HG02852 (cell line): ENCODE data around the gene GRWD1.
"Not testable (repeated sequence)": the region's sequence is repeated elsewhere in the genome, so short reads cannot be mapped to it uniquely, and the experiment has no call there.

Source experiments
- ATAC-seq: cut with Tn5 transposase; IDR thresholded peaks from one replicate; pipeline ENCODE4 v1.9.1; 2021; ENCODE audit warnings: mild to moderate bottlenecking, moderate library complexity; ENCODE audit not compliant: unreplicated experiment

Gene GRWD1

DNA sequence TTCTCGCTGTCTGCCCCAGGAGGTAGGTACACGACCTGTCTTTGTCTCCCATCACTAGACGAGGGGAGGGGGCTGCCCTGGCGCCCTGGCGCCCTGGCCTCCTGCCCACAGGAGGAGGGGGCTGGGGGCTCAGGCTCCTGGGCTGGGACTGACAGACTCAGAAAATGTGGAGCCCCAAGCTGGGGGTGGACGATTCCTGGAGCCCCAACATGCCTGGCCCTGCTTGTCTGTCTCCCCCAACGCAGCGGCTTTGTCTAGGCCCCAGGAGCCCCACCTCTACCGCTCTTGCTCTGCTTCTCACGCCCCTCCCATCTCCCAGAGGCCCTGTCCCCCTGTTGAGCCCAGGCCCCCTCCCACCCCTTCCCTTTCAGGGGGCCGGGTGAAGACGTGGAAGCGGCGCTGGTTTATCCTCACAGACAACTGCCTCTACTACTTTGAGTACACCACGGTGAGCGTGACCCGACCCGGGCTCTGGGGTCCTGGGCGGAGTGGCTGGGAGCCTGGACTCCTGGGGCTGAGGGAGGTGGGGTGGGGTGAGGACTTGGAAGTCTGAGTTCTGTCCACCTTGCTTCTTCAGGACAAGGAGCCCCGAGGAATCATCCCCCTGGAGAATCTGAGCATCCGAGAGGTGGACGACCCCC, 32.0 kb downstream of the GRWD1 start:
- ATAC-seq, result no peak

DNA sequence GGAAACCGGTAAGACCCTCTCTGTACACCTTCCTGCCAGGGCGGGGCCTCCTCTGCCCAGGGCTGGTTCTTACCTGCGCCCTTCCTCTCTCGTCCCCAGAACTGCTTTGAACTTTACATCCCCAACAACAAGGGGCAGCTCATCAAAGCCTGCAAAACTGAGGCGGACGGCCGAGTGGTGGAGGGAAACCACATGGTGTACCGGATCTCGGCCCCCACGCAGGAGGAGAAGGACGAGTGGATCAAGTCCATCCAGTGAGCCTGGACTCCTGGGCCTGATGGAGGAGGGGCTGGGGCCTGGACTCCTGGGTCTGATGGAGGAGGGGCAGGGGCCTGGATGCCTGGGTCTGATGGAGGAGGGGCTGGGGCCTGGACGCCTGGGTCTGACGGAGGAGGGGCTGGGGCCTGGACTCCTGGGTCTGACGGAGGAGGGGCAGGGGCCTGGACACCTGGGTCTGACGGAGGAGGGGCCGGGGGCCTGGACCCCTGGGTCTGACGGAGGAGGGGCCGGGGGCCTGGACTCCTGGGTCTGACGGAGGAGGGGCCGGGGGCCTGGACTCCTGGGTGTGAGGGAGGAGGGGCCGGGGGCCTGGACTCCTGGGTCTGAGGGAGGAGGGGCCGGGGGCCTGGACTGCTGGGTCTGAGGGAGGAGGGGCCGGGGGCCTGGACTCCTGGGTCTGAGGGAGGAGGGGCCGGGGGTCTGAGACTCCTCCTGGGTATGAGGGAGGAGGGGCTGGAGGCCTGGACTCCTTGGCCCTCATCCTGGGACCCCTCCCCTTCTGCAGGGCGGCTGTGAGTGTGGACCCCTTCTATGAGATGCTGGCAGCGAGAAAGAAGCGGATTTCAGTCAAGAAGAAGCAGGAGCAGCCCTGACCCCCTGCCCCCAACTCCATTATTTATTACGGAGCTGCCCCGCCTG, 32.8 kb downstream of the GRWD1 start:
- ATAC-seq, result no peak

DNA sequence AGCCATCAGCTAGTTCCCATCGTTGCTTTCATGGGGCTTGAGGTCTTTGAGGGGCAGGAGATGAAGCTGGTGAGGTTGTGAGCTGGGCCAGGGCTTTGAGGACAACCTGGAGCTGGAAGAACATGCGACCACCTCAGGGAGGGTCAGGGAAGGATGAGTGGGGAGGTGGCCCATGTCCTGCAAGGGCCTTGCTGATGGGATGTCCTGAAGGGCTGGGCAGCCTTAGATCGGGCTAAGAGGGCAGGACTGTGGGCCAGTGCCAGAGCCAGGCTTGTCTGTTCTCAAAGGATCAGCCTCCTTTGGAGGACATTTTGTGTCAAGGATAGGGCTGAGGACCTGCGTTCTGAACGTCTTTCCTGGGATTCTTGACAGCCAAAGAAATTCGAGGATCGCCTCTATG, 33.9 kb downstream of the GRWD1 start:
- no peak for ATAC-seq

DNA sequence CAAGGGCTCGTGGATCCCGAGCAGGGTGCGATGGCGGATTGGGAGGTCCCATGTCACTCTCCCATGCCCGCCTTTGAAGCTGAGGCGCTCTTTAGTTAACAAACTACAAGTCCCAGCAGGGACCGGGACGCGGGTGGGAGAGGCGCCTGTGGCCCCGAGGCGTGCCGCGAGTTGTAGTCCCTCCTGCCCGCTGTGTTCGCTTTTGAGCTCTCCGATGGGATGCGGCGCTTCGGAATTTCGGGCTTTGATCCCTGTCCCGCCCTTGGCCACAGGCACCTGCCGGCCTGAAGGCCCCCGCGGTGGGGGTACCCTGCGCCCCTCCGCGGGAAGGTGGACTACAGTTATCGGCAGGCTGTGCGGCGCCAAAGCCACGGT, 34.4 kb downstream of the GRWD1 start:
- no peak for ATAC-seq

DNA sequence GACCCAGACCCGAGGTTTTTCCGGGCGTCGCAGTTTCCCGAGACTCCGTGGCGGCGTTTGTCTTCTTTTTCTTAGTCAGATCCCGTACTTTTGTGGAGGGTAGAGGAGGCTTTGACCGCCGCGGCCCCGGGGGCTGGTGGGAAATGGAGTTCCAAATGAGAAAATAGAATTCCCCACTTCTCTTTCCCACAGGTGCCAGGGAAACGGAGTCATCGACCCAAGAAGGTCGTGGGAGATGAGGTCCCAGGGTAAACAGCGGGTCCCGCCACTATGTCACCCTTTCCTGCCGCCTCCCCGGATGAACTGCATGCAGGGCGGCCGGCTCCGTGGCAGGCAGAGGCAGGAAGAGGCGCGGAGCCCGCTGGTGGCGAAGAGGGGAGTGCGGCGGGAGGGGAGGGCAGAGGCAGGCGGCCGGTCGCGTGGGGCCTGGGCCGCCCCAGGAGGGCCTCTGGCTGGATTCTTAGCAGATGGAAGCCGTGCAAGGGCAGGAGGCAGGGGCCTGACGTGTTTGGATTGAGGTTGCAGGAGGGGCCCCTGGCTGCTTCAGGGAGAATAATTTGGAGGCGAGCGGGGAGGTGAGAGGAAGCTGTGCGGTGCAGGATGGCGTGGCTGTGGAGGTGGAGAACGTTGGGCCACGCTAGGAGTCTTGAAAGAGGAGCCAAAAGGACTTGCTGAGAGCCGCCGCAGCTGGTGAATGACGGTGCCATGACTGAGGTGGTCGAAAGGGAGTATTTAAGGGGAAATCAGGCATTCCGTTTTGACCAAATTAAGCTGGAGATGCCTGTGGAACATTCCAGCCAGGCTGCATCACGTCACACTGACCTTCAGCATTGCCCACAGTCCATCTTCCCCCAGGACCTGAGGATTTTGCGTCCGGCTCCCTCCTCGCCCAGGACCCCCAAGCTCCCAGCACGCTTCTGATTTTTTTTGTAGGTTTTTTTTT, 35.0 kb downstream of the GRWD1 start:
- ATAC-seq, result no peak

DNA sequence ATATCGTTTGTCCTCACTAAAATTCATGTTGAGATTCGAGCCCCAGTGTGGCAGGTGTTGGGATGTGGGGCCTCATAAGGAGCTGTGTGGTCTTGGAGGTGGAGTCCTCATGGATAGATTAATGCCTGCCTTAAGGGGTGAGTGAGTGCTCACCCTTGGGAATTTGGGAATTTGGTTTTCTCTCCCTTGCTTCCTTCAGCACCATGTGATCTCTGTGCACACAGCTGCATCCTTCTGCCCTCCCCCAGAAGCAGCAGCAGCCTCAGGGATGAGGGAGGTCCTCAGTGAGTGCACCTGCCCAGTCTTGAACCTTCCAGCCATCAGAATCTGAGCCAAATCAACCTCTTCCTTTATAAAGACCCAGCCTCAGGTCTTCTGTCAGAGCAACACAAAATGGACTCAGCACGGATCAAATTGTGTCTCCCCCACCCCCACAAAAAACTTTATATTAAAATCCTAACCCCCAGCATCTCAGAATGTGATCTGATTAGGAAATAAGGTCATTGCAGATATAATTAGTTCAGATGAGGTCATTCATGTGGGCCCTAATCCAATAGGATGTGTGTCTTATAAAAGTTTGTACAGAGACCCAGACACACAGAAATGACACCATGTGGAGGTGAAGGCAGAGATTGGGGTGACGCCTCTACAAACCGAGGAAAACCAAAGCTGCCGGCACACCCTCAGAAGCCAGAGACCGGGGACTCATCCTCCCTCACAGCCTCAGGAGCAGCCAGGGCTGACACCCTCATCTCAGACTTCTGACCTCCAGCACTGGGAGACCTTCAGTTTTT, 36.3 kb downstream of the GRWD1 start:
- no peak for ATAC-seq

DNA sequence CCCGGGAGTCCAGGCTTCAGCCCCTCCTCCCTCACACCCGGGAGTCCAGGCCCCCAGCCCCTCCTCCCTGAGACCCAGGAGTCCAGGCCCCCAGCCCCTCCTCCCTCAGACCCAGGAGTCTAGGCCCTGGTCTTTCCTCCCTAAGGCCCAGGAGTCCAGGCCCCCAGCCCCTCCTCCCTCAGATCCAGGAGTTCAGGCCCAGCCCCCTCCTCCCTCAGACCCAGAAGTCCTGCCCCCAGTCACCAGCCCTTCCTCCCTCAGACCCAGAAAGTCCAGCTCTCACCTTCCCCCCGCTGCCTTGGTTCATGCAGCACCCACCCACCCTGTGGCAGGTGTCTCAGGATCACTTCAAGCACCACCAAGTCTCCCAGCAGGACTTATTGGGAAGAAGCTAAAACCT, 37.5 kb downstream of the GRWD1 start:
- ATAC-seq, result no peak

DNA sequence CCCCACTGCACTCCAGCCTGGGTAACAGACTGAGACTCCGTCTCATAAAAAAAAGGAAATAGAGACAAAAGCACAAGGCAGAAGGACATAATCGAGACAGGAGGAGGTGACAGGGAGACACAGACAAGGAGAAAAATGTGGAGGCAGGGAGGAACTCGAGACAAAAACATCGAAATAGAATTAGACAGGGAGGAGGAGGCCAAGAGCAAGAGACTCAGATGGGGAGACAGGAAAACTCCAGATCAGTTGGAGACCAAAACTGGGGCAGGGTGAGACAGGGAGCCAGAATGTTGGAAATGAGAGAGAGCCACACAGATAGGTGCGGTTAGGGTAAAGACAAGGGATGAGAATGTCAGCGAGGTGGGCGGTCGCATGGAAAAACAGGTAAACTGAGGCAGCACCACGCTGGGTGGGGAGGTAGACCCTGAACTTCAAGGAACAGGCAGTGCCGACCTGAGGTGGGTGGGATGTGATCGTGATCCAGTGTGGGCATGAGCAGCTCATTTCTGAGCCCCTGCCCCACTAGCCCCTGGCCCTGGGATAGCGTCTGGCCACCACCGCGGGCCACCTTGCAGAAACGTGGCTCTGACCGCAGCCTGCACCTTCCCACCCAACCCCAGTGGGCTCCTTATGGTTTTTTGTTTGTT, 38.6 kb downstream of the GRWD1 start:
- no peak for ATAC-seq

DNA sequence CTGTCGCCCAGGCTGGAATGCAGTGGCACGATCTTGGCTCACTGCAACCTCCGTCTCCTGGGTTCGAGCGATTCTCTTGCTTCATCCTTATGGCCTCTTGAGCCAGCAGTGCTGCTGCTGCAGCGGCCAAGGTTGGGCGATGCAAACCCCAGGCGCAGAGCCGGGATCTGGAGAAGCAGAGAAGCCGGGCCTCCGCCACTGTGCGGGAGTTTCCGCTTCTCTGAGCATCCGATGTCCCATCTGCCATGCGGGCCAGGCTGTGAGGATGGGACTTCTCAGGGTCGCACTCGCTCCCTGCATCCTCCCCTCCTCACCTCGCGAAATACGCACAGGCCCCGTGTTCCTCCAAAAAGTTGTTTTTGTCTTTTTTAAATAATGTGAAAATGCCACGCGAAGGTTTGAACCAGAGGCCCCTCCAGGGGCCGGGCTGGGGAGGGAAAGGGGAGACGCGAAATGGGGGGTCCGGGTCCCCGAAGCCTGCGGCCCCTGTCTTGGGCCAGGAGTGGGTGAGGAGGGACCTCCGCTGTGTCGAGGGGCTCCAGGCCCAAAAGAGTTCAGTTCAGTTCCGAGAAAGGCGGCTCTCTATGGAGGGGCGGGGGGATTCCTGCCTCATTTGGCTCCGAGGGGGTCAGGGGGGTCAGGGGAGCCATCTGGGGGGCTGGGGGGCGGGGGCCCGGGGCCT, 39.3 kb downstream of the GRWD1 start:
- no peak for ATAC-seq

DNA sequence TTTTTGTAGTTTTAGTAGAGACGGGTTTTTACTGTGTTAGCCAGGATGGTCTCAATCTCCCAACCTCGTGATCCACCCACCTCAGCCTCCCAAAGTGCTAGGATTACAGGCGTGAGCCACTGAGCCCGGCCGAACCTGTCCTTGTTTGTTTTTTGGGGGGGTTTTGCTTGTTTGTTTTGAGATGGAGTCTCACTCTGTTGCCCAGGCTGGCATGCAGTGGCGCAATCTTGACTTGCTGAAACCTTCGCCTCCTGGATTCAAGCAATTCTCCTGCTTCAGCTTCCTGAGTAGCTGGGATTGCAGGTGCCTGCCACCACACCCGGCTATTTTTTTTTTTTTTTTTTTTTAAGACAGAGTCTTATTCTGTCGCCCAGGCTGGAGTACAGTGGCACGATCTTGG, 40.9 kb downstream of the GRWD1 start:
- not testable (repeated sequence) for ATAC-seq

DNA sequence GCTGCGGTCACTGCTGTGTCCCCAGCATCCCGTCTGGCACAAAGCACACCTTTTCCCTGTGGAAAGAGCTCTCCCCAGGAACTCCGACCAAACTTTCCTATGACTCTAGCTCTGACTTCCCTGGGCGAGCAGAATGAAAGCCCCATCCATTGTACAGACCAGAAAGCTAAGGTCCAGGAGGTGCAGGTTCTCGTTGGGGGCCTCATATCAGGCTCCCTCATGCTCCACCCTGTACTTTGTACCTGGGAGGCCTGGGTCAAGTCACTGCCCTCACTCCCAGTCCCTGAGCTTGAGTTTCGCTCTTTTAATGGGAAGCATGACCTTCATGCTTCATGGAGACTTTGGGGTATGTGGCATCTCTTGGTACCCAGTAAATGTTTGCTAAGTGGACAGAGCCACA, 41.8 kb downstream of the GRWD1 start:
- ATAC-seq, result no peak

DNA sequence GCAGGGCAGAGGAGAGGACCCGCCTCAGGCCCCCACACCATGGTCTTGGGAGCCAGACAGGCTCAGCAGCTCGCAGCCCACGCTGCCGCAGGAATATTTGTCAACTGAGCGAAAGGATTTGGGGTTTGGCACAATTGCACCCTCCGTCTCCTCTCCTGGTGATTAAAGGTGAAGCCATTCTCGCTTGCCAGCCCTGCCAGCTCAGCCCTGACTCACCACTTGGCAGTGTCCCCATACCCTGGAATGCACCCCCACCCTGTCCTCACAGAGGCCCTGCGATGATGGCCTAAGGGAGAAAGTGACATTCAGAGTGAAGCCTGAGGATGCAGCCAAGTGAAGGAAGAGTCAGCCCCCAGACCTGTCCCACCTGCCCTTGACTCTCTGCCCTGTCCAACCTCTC, 42.2 kb downstream of the GRWD1 start:
- ATAC-seq, result no peak

DNA sequence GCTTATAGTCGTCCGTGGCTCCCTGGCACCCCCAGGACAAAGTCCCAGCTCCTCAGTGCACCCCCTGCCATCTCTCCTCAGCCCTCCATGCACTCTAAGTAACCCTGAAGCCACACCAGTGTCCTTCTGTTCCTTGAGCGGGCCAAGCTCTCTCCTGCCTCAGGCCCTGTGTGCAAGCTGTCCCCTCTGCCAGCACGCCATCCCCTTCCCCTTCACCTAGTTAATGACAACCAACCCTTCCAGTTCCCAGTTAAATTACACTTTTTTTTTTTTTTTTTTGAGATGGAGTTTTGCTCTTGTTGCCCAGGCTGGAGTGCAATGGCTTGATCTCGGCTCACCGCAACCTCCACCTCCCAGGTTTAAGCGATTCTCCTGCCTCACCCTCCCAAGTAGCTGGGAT, 42.7 kb downstream of the GRWD1 start:
- ATAC-seq, result not testable (repeated sequence)

DNA sequence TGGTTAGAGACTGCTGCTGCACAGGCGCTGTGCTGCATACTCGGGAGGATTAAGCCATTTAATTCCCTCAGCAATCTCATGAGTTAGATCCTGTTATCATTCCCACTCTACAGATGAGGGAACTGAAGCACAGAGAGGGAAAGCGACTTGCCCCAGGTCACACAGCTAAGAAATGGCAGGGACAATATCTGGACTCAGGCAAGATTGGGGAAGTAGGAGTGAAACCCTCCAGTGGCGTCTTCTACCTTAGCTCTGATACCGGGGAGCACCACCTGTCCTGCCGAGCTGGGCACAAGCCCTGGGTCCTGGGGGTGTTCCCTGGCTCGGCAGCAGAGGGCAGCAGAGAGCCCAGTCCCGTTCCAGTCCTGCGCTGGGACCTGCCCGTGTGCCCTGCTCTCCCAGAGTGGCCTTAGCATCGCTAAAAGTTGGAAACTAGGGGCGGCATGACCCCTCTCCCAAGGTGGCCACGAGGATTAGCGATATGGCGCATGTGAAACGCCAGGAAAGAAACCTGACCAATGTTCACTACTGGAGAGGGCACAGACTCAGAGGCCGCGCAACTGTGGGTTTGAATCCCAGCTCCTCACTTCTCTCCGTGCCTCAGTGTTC, 43.9 kb downstream of the GRWD1 start:
- ATAC-seq, result no peak

DNA sequence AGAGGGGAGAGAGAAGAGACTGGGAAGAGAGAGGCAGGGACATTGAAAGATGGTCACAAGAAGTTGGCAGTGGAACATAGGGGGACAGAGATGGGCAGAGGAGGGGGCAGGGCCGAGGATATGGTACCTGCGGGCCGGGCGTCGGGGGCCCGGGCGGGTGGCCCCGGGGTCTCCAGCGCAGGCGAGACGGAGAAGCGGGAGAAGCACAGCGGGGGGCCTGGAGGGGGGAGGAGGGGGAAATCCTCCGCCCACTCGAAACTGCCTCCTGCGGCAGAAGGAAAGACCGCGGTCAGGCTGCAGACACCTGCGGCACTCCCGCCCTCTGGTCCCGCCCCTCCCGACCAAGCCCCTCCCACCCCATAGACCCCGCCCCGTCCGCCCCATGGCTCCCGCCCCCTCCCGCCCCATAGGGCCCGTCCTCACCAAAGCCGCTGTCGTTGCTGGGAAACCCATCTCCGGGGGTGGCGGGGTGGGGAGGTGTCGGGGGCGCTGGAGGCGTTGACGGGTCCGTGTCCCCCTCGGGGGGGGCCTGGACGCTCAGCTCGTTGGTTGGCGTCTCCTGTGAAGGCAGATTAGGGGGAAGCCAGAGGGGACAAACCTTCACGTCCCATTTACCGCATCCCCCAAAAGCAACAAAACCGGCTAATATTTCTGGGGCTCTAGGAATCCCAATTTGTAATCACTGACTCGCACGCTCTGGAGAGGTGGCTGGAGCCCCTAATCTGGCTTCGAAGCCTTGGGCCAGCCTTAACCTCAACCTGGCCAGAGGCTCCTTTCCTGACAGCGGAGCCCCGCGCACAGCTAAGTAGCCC, 45.4 kb downstream of the GRWD1 start:
- no peak for ATAC-seq

DNA sequence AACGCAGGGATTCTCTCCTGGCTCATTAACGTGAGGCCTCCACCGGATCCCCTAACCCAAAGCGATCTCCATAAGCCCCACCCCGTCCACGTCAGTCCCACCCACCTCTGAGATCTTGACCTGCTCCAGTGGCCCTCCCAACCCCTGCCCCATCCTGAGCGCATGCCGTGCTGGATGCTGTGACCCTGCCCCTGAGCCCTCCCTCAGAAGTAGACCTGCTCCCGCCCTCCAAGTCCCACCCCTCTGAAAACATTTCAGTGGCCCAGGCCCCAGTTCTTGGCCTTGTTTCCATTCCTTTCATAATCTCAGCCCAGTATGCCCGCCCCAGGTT, 46.0 kb downstream of the GRWD1 start:
- ATAC-seq, result no peak

DNA sequence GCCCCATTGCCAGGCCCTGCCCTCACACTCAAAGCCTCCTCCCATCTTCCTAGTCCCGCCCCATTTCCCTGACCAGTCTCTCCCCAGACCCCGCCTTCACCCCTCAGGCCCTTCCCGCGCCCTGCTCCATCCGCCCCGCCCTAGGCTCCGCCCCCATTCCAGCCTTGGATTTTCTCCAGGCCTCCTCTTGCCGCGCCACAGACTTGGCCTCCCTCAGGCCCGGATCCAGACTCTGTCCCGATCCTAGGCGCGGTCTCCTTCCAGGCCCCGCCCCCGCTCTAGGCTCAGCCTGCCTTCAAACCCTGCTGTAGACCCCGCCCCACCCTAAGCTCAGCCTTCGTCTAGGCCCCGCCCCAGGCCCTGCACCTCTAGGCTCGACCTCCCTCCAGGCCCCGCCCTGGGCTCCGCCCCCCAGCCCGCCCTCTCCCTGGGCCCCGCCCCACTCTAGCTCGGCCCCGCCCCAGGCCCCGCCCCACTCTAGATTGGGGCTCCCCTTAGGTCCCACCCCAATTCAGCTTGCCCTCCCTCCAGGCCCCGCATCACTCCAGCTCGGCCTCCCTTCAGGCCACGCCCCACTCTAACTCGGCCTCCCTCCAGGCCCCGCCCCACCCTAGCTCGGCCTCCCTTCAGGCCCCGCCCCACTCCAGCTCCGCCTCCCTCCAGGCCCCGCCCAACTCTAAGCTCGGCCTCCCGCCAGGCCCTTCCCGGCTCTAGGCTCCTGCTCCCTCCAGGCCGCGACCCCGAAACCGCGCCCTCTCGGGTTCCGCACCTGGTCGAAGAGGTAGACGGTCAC, 47.3 kb downstream of the GRWD1 start:
- ATAC-seq, result peak; percentile 53
